Left ventricle myocardium superior (tissue), 1 donor: ENCODE data around the gene UBE2K. TPM values are rescaled to one million over a fixed set of nuclear protein-coding genes. Genes with fewer than 3 reads are reported as not detected.
A peak's percentile ranks its signal among the peaks of the same experiment; 100 is the strongest.
"Not testable (repeated sequence)": the region's sequence is repeated elsewhere in the genome, so short reads cannot be mapped to it uniquely, and the experiment has no call there.

Experiments used
- ATAC-seq: fragments of 200-7000 bp; cut with Tn5 transposase; one replicate; pipeline ENCODE4 v1.9.1; 2020; ENCODE audit warnings: mild to moderate bottlenecking, moderate library complexity
- DNase-seq: peaks from one replicate; pipeline ENCODE4 v3.0.0-alpha.2; 2020
- intact Hi-C: fragments of 100-400 bp; cut with micrococcal nuclease; formaldehyde crosslinking; loops from one replicate; pipeline ENCODE4 v1.11.0; 2022
- total RNA-seq: library from RNA; stranded (reverse); fragmentation: NEBNext Ultra II Directional; extraction: Animal tissue kit (Norgen Biotek cat#: 25700); gene quantifications from one replicate; pipeline ENCODE4 v1.2.1, GENCODE V29; 2021
- donor health status: DM: no; HTN: yes; CAD: no; lungs with severe emphysema.

UBE2K gene
- total RNA-seq, 1 donor from 2014 or later = 53.8 TPM

GRCh38 chr4:39682138-39682537 is 15.8 kb upstream of the UBE2K start:
- ATAC-seq (peak; percentile 51), DNase-seq (no peak)
- intact Hi-C loops = no loop called here

- intact Hi-C loops = no loop called here
- ATAC-seq = no peak
- no peak for DNase-seq
Measured at GRCh38 chr4:39685990-39686389, 11.9 kb upstream of the UBE2K start.

DNA sequence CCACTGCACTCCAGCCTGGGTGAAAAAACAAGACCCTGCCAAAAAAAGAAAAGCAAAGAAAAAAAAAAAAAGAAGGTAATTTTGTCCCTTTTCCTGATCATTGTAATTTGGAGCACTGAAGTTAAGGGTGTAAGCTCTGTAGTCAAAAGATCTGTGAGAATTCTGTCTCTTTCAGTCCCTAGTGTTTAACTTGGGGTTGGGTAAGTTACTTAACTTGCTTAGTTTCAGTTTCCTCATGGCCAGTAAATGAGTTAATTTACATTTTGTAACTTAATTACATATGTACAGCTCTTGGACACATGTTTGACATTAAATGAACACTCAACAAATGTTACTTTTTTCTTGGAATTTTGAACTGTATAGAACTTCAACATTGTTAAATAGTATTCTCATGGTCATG is 10.9 kb upstream of the UBE2K start:
- intact Hi-C loops = no loop called here
- no peak for DNase-seq

GRCh38 chr4:39689970-39690369 is 8.0 kb upstream of the UBE2K start:
- DNase-seq = no peak
- ATAC-seq = no peak
- intact Hi-C loops = no loop called here

More for the DNA sequence above, 10.9 kb upstream of the UBE2K start:
- ATAC-seq = no peak

DNA sequence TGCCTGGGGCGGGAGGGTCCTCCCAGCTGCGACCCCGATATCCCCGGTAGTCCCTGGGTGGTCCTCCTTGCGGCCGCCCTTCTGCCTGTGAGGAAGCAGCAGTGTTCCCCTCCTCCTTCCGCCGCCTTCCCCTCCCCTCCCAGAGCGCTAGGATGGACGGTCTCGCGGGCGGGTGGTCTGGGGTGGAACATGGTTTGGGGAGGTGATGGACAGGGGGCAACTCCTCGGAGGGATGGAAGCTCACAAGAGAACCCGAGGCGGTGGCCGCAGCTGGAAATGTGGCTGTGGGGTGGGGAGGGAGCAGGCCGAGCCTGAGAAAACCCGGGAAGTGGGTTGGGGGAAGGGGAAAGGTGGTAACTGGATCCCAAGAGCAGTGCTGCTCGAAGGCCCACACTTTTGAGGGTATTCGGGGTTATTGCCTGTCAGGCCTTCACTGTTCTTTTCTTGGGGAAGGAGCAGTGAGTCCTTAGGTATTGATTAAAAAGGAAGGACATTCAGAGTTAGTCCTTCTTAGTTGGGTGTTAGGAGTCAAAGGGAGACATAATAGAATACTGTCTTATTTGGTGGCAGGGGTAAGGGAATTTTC is 581 bp downstream of the UBE2K start:
- intact Hi-C loops = loop anchor here (5.0 kb wide), 1 partner anchor 279 kb away; the partner anchor contains the start of gene PDS5A
- DNase-seq (peak; percentile 56), ATAC-seq (peak; percentile 62)

DNA sequence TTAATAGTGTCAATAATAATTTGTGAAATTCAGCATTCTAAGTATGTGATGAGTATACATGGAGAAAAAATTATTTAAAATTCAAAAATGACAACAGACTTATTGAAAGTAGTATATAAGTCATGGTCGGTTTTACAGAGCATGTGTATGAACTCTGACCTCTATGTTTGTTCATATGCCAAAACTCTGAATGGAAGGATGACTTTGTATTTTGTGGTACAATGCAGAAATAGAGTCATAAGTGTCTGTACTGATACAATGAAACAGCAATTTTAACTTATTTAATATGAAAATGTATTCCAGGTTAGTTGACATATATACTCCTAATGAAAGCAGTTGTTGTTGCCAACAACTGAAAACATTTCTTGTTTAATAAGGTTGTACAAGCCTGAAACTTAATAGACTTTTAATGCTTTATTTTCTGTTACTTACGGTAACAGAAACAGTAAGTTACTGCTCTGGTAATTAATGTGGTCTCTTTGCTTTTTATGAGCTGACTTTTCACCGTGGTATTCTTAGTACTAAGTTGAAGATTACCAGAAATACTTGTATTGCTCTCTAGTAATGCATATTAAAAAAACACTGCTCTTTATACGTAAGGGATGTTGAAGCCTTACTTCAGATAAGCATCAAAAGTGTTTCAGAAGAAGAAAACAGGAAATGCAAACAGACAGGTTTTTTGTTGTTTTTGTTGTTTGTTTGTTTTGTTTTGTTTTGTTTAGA is 1.9 kb downstream of the UBE2K start:
- ATAC-seq = no peak
- intact Hi-C loops = loop anchor here (5.0 kb wide), 1 partner anchor 277 kb away; the partner anchor contains the start of gene PDS5A

GRCh38 chr4:39700554-39700953 is 2.6 kb downstream of the UBE2K start:
- intact Hi-C loops = no loop called here
- DNase-seq (no peak), ATAC-seq (no peak)

More for the DNA sequence above, 1.9 kb downstream of the UBE2K start:
- DNase-seq = no peak

GRCh38 chr4:39702716-39703115 is 4.8 kb downstream of the UBE2K start:
- no peak for ATAC-seq
- intact Hi-C loops = no loop called here

GRCh38 chr4:39704789-39705188 is 6.9 kb downstream of the UBE2K start:
- DNase-seq, ATAC-seq, intact Hi-C loops: not testable (repeated sequence)

More at GRCh38 chr4:39702716-39703115, 4.8 kb downstream of the UBE2K start:
- no peak for DNase-seq

GRCh38 chr4:39706334-39706733 is 8.4 kb downstream of the UBE2K start:
- ATAC-seq = peak; percentile 78
- intact Hi-C loops = no loop called here
- peak; percentile 39 for DNase-seq

GRCh38 chr4:39706741-39707511 is 9.0 kb downstream of the UBE2K start:
- DNase-seq (no peak), ATAC-seq (peak; percentile 35)
- intact Hi-C loops = no loop called here

GRCh38 chr4:39710098-39710896 is 12.4 kb downstream of the UBE2K start:
- DNase-seq = no peak
- intact Hi-C loops = no loop called here
- no peak for ATAC-seq

GRCh38 chr4:39712819-39713607 is 15.1 kb downstream of the UBE2K start:
- no peak for ATAC-seq
- no peak for DNase-seq
- intact Hi-C loops = no loop called here

DNA sequence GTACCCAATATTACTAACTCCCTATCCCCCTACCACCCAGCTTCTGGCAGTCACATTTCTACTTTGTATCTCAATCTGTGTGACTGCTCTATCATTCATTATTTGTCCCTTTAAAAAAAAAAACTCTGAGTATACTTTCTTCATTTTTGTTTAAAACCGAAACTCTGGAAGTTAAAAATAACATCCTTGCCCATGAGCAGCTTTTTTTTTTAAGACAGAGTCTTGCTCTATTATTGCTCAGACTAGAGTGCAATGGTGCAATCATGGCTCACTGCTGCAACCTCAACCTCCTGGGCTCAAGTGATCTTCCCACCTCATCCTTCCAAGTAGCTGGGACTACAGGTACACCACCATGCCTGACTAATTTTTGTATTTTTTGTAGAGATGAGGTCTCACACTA is 15.8 kb downstream of the UBE2K start:
- no peak for DNase-seq
- intact Hi-C loops = no loop called here
- peak; percentile 52 for ATAC-seq

GRCh38 chr4:39714166-39714565 is 16.2 kb downstream of the UBE2K start:
- ATAC-seq (peak; percentile 36), DNase-seq (no peak)
- intact Hi-C loops = no loop called here

GRCh38 chr4:39715788-39716187 is 17.9 kb downstream of the UBE2K start:
- DNase-seq = no peak
- intact Hi-C loops = no loop called here
- no peak for ATAC-seq

DNA sequence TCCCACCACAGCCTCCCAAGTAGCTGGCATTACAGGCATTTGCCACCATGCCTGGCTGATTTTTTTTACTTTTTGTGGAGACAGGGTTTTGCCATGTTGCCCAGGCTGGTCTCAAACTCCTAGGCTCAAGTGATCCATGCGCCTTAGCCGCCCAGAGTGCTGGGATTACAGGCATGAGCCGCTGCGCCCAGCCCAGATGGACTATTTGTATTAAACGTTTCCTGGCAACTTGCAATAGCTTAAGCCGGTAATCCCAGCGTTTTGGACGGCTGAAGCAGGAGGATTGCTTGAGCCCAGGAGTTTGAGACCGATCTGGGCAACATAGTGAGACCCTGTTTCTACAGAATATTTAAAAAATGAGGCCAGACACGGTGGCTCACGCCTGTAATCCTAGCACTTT is 18.4 kb downstream of the UBE2K start:
- intact Hi-C loops = no loop called here
- no peak for DNase-seq

GRCh38 chr4:39717743-39718142 is 19.8 kb downstream of the UBE2K start:
- DNase-seq, intact Hi-C loops, ATAC-seq: not testable (repeated sequence)

More for the DNA sequence above, 18.4 kb downstream of the UBE2K start:
- no peak for ATAC-seq
